Transverse colon (tissue), 4 donors: Measurements from ENCODE around the gene UTS2R. TPM values are rescaled to one million over a fixed set of nuclear protein-coding genes. Genes with fewer than 3 reads are reported as not detected.
"Not testable (repeated sequence)": the region's sequence is repeated elsewhere in the genome, so short reads cannot be mapped to it uniquely, and the experiment has no call there.

Source experiments
- DNase-seq: peaks from one replicate; pipeline ENCODE4 v3.0.0-alpha.2; 2019
- H3K27ac ChIP-seq, 4 donors: fragments of 200-600 bp; sonication (generic); 2 replicates each; pipeline ENCODE4 v1.5.1; 2016 to 2018; ENCODE audit warnings: inconsistent platforms in 4 of 4
- H3K27me3 ChIP-seq: fragments of 200-600 bp; sonication (generic); 2 replicates; pipeline ENCODE4 v1.5.1; 2017; ENCODE audit warnings: inconsistent platforms
- H3K36me3 ChIP-seq, 4 donors: fragments of 200-600 bp; sonication (generic); 2 replicates each; pipeline ENCODE4 v1.5.1; 2017 to 2019; ENCODE audit warnings: inconsistent platforms in 4 of 4
- H3K4me1 ChIP-seq, 4 donors: fragments of 200-600 bp; sonication (generic); 2 replicates each; pipeline ENCODE4 v1.5.1; 2017 to 2020; ENCODE audit warnings: inconsistent platforms in 4 of 4
- H3K4me3 ChIP-seq, 4 donors: fragments of 200-600 bp; sonication (generic); 1 replicate in 1 of 4; 2 replicates in 3 of 4; pipeline versions ENCODE4 v1.5.1 to v1.6.1; 2017 to 2019; ENCODE audit warnings: inconsistent platforms in 4 of 4
- H3K9me3 ChIP-seq, 2 donors: fragments of 200-600 bp; sonication (generic); 2 replicates each; pipeline ENCODE4 v1.5.1; 2017 to 2019; ENCODE audit warnings: inconsistent platforms in 2 of 2
- CTCF ChIP-seq, 5 experiments: fragments of 200-600 bp in 3 of 5; fragments of 450-650 bp in 2 of 5; sonication (generic) in 3 of 5; IDR thresholded peaks; 1 replicate in 2 of 5; 2 replicates in 3 of 5; pipeline ENCODE4 v1.5.1; 2016 to 2017; ENCODE audit warnings: antibody characterized with exemption in 5 of 5, inconsistent platforms in 3 of 5, mild to moderate bottlenecking in 2 of 5, moderate library complexity in 1 of 5
- EP300 ChIP-seq: sonication (generic); formaldehyde crosslinking; IDR thresholded peaks from one replicate; pipeline ENCODE4 v1.6.1; 2017; ENCODE audit warnings: antibody characterized with exemption, low read depth
- POLR2A ChIP-seq: fragments of 450-650 bp; IDR thresholded peaks from one replicate; pipeline ENCODE4 v1.6.1; 2016; ENCODE audit warnings: antibody characterized with exemption, mild to moderate bottlenecking, moderate library complexity
- POLR2AphosphoS5 ChIP-seq, 3 donors: sonication (generic); formaldehyde crosslinking; IDR thresholded peaks; one replicate each; pipeline ENCODE4 v1.6.1; 2016; ENCODE audit warnings: antibody characterized with exemption in 3 of 3
- WGBS, 2 donors: methylation state at CpG; one replicate each; pipeline ENCODE4 v1.1.5; 2018; ENCODE audit warnings: low coverage in 1 of 2; 5-methylcytosine and 5-hydroxymethylcytosine counted together
- in situ Hi-C, 4 donors: fragments of 200-750 bp; cut with MboI; loops; one replicate each; pipeline versions ENCODE4 v1.15.0 to v1.15.1; 2017; ENCODE audit warnings: low sequenced_read_pairs in 3 of 4, low pct_ligation_motif_present in 1 of 4, low pct_unique_long_range_greater_than_20kb in 1 of 4
- intact Hi-C: fragments of 100-400 bp; cut with DNase I; formaldehyde crosslinking; loops from one replicate; pipeline ENCODE4 v1.15.1; 2023; ENCODE audit warnings: low total_unique reads
- total RNA-seq, 4 donors: library from RNA; depleted of rRNA; stranded (reverse); fragments of >200 nt; gene quantifications; one replicate each; pipeline ENCODE4 v1.1.0, GENCODE V29; 2016

Gene UTS2R
- total RNA-seq, 4 donors from 2014 or later: 0.48 TPM; not detected in 3

- H3K9me3 ChIP-seq: no peaks in the 10 kb centered on the region
- no peak for TF ChIP-seq POLR2AphosphoS5 (IDR thresholded peaks at IDR 0.05)
- no peak for TF ChIP-seq EP300
- TF ChIP-seq POLR2A: no peak
- H3K36me3 ChIP-seq: no peaks in the 10 kb centered on the region
- 44% methylated on average over 54 of the region's 79 CpGs; no CpG with 5 or more reads in 1 of the 2 donors for WGBS, 2 donors
- in situ Hi-C loops: no loop called here
- no peak overlapping the region for H3K27ac ChIP-seq
- peaks cover 9 to 33% (median 26%) of the 10 kb centered on the region in 4 donors for H3K4me1 ChIP-seq
- no peak for DNase-seq
- intact Hi-C loops: loop anchor here (5.0 kb wide), 1 partner anchor 1452 kb away; no protein-coding TSS in a partner anchor
- peaks cover 89% of the 10 kb centered on the region for H3K27me3 ChIP-seq
- no peak overlapping the region for H3K4me3 ChIP-seq
These were observed 3.2 kb downstream of the UTS2R start for GRCh38 chr17:82374626-82375331.

- H3K4me1 ChIP-seq: peaks cover 9 to 26% (median 20%) of the 10 kb centered on the region in 4 donors
- H3K9me3 ChIP-seq: no peaks in the 10 kb centered on the region
- intact Hi-C loops: loop anchor here (5.0 kb wide), 1 partner anchor 1453 kb away; no protein-coding TSS in a partner anchor
- TF ChIP-seq EP300 (no peak), POLR2A (no peak), CTCF (IDR thresholded peaks at IDR 0.05) (no peak), POLR2AphosphoS5 (IDR thresholded peaks at IDR 0.05) (no peak)
- 71% methylated on average over 26 of the region's 46 CpGs; no CpG with 5 or more reads in 1 of the 2 donors for WGBS, 2 donors
- H3K4me3 ChIP-seq: no peak overlapping the region
- no peaks in the 10 kb centered on the region for H3K36me3 ChIP-seq
- H3K27ac ChIP-seq: no peak overlapping the region
- no peak for DNase-seq
- in situ Hi-C loops: no loop called here
- peaks cover 89% of the 10 kb centered on the region for H3K27me3 ChIP-seq
These were observed 3.9 kb downstream of the UTS2R start for GRCh38 chr17:82375359-82376041.

- WGBS, 2 donors: 20 to 64% methylated on average over 1 to 16 of the region's 16 CpGs
- DNase-seq: no peak
- H3K4me1 ChIP-seq: peaks cover 3 to 19% (median 13%) of the 10 kb centered on the region in 4 donors
- no peaks in the 10 kb centered on the region for H3K9me3 ChIP-seq
- intact Hi-C loops: loop anchor here (5.0 kb wide), 1 partner anchor 1454 kb away; no protein-coding TSS in a partner anchor
- in situ Hi-C loops: no loop called here
- no peak for TF ChIP-seq CTCF (IDR thresholded peaks at IDR 0.05)
- TF ChIP-seq POLR2A: no peak
- TF ChIP-seq POLR2AphosphoS5 (IDR thresholded peaks at IDR 0.05): no peak
- TF ChIP-seq EP300: no peak
- no peak overlapping the region for H3K27ac ChIP-seq
- H3K36me3 ChIP-seq: no peaks in the 10 kb centered on the region
- no peak overlapping the region for H3K4me3 ChIP-seq
- H3K27me3 ChIP-seq: peaks cover 82% of the 10 kb centered on the region
These were observed 4.6 kb downstream of the UTS2R start for GRCh38 chr17:82376042-82376730.

- 22 to 87% methylated on average over 3 of the region's 5 CpGs for WGBS, 2 donors
- H3K9me3 ChIP-seq, H3K36me3 ChIP-seq, H3K4me3 ChIP-seq, H3K4me1 ChIP-seq, H3K27ac ChIP-seq, in situ Hi-C loops, DNase-seq: not testable (repeated sequence)
- H3K27me3 ChIP-seq: peaks cover 73% of the 10 kb centered on the region
- intact Hi-C loops: loop anchor here (5.0 kb wide), 1 partner anchor 1455 kb away; no protein-coding TSS in a partner anchor
These were observed 5.7 kb downstream of the UTS2R start for GRCh38 chr17:82377294-82377693.
